ENCODE measurements around the gene SPON2. TPM values are rescaled to one million over a fixed set of nuclear protein-coding genes. Genes with fewer than 3 reads are reported as not detected.

SPON2 gene
- total RNA-seq, 1 experiment from 2014 or later = 6.6 TPM

GRCh38 chr4:1152290-1152689, 20.1 kb downstream of the SPON2 start:
- ChIA-PET POLR2A (no interaction called here), CTCF (interaction anchor here (1.3 kb wide), 1 partner anchor 14 kb away, joined by 7 read pairs; no protein-coding TSS in a partner anchor)
- ATAC-seq (no peak), DNase-seq (ENCODE audit: low spot score) (no peak)
- TF ChIP-seq TEAD4 (CRISPR knock-in tag; IDR thresholded peaks at IDR 0.05) (no peak), ZNF263 (CRISPR knock-in tag; IDR thresholded peaks at IDR 0.05; ENCODE audit: low read depth) (no peak), IRF2 (CRISPR knock-in tag; IDR thresholded peaks at IDR 0.05; ENCODE audit: borderline replicate concordance, low read depth) (no peak), HMGXB4 (CRISPR knock-in tag; IDR thresholded peaks at IDR 0.05) (no peak), E2F1 (CRISPR knock-in tag; IDR thresholded peaks at IDR 0.05) (no peak), ZBTB21 (CRISPR knock-in tag; IDR thresholded peaks at IDR 0.05; ENCODE audit: borderline replicate concordance) (no peak), ZBTB43 (CRISPR knock-in tag; IDR thresholded peaks at IDR 0.05) (no peak)
- TF ChIP-seq, protein P1, sequence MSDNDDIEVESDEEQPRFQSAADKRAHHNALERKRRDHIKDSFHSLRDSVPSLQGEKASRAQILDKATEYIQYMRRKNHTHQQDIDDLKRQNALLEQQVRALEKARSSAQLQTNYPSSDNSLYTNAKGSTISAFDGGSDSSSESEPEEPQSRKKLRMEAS (CRISPR knock-in tag; IDR thresholded peaks at IDR 0.05) = no peak
- Mint-ChIP-seq H3K27me3 (ENCODE audit: low read depth) (peaks cover 20% of the 10 kb centered on the region), H3K4me3 (no peak overlapping the region), H3K9me3 (peaks cover 11% of the 10 kb centered on the region), H3K36me3 (no peaks in the 10 kb centered on the region), H3K27ac (no peak overlapping the region), H3K4me1 (no peaks in the 10 kb centered on the region)

DNA sequence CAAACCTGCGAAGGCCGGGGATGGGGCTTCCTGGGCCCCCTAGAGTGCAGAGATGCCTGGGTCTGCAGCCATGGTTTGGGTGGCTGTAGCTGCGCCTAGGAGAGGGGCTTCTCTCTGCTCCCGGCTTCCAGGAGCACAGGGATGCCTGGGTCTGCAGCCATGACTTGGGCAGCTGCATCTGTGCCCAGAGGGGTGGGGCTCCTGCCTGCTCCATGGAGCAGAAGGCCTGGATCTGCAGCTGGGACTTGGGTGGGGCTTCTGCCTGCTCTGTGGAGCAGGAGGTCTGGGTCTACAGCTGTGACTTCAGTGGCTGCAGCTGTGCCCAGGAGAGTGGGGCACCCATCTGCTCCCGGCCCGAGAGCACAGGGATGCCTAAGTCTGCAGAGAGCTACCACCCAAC, 20.8 kb downstream of the SPON2 start:
- H3K9me3 Mint-ChIP-seq = peaks cover 15% of the 10 kb centered on the region
- H3K4me1 Mint-ChIP-seq = no peaks in the 10 kb centered on the region
- ATAC-seq (no peak), DNase-seq (ENCODE audit: low spot score) (no peak)
- ChIA-PET CTCF (interaction anchor here (1.3 kb wide), 1 partner anchor 15 kb away, joined by 7 read pairs; no protein-coding TSS in a partner anchor), POLR2A (no interaction called here)
- no peak overlapping the region for H3K4me3 Mint-ChIP-seq
- TF ChIP-seq SOX15 (CRISPR knock-in tag; IDR thresholded peaks at IDR 0.05) (no peak), RORB (CRISPR knock-in tag; IDR thresholded peaks at IDR 0.05) (no peak), PRRX2 (CRISPR knock-in tag; IDR thresholded peaks at IDR 0.05) (no peak), ATF2 (CRISPR knock-in tag; IDR thresholded peaks at IDR 0.05; ENCODE audit: borderline replicate concordance, low read depth) (no peak), SP1 (CRISPR knock-in tag; conservative IDR thresholded peaks at IDR 0.05) (no peak)
- TF ChIP-seq, protein P2, sequence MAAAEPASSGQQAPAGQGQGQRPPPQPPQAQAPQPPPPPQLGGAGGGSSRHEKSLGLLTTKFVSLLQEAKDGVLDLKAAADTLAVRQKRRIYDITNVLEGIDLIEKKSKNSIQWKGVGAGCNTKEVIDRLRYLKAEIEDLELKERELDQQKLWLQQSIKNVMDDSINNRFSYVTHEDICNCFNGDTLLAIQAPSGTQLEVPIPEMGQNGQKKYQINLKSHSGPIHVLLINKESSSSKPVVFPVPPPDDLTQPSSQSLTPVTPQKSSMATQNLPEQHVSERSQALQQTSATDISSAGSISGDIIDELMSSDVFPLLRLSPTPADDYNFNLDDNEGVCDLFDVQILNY (CRISPR knock-in tag; IDR thresholded peaks at IDR 0.05) = no peak
- H3K27ac Mint-ChIP-seq = no peak overlapping the region
- H3K36me3 Mint-ChIP-seq = 0 out of 2 replicates have a peak, but pooled peaks cover 2% of the 10 kb centered on the region
- peaks cover 22% of the 10 kb centered on the region for H3K27me3 Mint-ChIP-seq (ENCODE audit: low read depth)

DNA sequence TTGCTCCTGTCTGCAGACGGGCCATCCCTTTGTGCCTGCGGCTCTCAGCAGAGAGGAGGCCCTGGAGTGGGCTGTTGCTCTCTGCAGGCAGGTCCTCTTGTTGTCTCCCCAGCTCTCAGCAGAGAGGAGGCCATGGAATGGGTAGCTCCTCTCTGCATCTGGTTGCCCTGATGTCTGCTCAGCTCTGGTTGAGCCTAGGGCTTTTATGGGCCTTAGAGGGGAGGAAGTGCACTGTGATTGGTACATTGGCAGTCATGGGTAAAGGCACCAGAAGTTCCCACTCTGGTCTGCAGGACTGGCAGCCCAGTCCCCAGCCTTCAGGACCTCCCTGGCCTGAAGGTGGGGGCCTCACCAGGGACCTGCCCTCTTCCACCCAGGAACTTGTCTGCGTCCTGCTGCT, 21.5 kb downstream of the SPON2 start:
- Mint-ChIP-seq H3K9me3 (peaks cover 18% of the 10 kb centered on the region), H3K27ac (no peak overlapping the region), H3K36me3 (0 out of 2 replicates have a peak, but pooled peaks cover 5% of the 10 kb centered on the region), H3K27me3 (ENCODE audit: low read depth) (peaks cover 18% of the 10 kb centered on the region), H3K4me1 (no peaks in the 10 kb centered on the region), H3K4me3 (no peak overlapping the region)
- POLR2A ChIA-PET = no interaction called here
- DNase-seq (ENCODE audit: low spot score) (no peak), ATAC-seq (no peak)
- CTCF ChIA-PET = interaction anchor here (1.0 kb wide), 1 partner anchor 15 kb away, joined by 3 read pairs; no protein-coding TSS in a partner anchor
- TF ChIP-seq ZNF425 (CRISPR knock-in tag; conservative IDR thresholded peaks at IDR 0.05) (no peak), JUN (CRISPR knock-in tag; IDR thresholded peaks at IDR 0.05) (no peak), HMGXB4 (CRISPR knock-in tag; IDR thresholded peaks at IDR 0.05) (no peak), ZNF121 (CRISPR knock-in tag; IDR thresholded peaks at IDR 0.05) (no peak), CREM (CRISPR knock-in tag; IDR thresholded peaks at IDR 0.05) (no peak), ZNF416 (CRISPR knock-in tag; IDR thresholded peaks at IDR 0.05) (no peak), ZNF138 (CRISPR knock-in tag; conservative IDR thresholded peaks at IDR 0.05) (no peak), JAZF1 (CRISPR knock-in tag; IDR thresholded peaks at IDR 0.05) (no peak)
